ENCODE measurements around the gene TNFAIP8. TPM values are rescaled to one million over a fixed set of nuclear protein-coding genes. Genes with fewer than 3 reads are reported as not detected.
"Not testable (repeated sequence)": the region's sequence is repeated elsewhere in the genome, so short reads cannot be mapped to it uniquely, and the experiment has no call there.

TNFAIP8 gene
- total RNA-seq, 1 donor from 2014 or later = 115 TPM

DNA sequence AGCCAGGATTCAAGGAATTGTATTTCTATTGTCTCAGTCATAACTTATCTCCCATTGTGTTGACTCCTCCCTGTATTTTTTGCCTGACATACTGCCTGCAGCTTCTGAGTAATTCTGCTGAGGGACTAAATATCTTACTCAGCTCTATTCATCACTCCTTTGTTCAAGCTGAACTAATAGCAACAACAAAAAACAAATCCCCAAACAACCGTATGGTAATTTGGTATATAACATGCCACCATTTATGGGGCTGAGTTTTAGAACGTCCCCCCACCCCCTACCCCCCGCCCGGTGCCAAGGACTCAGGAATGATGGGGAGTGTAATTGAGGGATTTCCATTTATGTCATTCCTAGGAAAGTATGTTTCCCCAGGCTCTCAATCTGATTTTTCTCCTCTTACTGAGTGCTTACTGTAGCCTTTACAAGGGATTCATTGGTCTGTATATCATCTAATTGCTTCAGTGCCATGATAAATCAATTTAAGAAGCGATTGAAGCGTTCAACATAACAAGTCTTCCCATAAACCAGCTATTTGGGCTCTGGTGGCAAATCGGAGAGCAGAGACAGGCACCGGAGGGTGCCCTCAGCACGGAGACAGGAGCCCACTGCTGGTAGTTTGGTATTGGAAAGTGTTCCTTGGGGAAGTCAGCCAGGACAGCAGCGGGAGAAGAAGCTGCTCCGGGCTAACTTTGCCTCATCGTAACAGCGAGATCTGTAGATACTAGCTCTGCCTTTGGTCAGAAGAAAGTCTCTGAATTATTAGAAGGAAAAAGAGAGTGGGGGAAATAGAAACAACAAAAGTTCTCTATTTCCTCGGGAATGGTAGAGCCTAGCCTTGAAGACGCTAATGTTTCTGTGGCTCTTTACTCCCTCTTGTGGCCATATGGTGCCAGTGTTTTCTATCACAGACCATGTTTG, 55.8 kb downstream of the TNFAIP8 start:
- intact Hi-C loops (cut with micrococcal nuclease) = loop anchor here (1.0 to 2.0 kb wide), 11 partner anchors 24 to 423 kb away; partner anchors contain the start of genes DTWD2, HSD17B4 and TNFAIP8

DNA sequence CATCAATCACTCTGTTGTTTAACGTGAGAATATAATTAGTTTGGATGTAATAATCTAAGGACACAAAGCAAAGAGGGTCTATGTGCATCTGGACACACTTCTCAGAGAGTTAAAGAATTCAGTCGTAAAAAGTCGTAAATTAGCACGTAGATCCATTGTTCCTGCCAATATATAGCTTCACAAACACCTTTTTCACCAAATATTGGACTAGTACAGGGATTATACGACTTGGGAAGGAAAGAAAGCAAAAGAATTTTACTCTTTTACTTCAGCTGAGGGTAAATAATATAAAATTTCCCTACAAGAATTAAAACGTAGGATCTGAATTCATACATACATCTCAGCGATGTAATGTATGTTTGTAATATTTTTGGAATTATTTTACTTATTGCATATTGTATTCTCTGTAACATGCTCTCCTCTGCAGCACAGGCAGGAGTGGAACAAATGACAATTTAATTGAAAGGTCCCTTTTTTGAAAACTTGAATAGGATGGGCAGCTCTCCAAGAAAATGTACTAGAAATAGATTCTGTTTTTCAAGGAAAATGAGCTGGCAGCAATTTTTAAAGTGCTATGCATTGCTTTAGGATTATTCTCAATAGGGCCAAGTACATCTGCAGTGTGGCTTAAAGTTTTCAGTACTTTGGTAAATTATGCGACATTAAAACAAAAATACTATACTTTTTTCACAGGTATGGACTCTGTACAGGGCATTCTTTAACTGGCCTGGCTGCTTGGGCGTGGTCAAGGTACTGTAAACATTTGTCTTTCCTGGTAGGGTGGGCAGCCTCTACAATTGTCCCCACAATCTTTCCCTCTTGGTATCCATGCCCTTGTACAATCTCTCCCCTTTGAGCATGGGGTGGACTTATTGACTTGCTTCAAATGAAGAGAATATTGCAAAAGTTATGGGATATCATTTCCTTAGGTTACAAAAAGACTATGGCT, 56.7 kb downstream of the TNFAIP8 start:
- intact Hi-C loops (cut with micrococcal nuclease) = loop anchor here (1.0 to 2.0 kb wide), 10 partner anchors 23 to 424 kb away; partner anchors contain the start of genes DTWD2, HSD17B4 and TNFAIP8

DNA sequence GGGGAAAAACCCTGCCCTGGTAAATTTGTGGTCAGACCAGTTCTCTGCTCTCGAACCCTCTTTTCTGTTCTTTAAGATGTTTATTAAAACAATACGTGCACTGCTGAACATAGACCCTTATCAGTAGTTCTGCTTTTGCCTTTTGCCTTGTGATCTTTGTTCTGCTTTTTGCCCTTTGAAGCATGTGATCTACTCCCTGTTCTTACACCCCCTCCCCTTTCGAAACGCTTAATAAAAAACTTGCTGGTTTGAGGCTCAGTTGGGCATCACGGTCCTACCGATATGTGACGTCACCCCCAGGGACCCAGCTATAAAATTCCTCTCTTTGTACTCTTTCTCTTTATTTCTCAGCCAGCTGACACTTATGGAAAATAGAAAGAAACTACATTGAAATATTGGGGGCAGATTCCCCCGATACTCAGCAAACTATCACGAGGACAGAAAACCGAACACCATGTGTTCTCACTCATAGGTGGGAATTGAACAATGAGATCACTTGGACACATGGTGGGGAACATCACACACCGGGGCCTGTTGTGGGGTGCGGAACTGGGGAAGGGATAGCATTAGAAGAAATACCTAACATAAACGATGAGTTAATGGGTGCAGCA, 58.4 kb downstream of the TNFAIP8 start:
- intact Hi-C loops (cut with micrococcal nuclease) = not testable (repeated sequence)

DNA sequence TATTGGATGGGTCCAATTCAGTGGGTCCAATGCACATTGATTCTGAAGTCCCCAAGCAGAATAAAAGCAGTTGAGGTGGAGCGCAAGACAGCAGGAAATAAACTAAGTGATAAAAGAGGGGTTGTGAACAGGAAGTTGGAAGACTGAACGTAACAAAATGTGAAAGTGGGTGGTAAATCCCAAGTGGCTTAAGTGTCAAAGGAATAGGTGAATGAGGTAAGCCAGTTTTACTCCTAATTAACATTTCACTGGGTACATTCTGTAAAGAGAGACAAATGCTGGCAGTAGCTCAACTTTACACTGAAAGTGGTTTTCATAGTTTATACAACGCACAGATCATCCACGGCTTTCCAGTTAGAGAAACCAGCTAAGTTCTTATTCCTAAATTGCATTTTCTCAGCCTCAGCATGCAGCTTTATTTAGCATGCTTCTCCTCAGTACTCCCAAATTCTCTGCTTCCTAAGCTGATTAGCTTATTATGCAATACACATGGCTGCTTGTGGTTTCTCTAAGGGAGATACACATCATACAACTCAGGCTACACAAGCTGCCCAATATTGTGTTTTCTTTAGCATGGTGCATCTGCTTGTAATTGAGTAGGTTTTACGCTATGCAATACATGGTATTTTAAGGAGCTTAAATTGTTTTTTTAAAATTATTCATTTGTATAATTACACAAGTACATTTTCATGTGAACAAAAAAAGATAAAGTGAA, 62.2 kb downstream of the TNFAIP8 start:
- intact Hi-C loops (cut with micrococcal nuclease) = no loop called here

DNA sequence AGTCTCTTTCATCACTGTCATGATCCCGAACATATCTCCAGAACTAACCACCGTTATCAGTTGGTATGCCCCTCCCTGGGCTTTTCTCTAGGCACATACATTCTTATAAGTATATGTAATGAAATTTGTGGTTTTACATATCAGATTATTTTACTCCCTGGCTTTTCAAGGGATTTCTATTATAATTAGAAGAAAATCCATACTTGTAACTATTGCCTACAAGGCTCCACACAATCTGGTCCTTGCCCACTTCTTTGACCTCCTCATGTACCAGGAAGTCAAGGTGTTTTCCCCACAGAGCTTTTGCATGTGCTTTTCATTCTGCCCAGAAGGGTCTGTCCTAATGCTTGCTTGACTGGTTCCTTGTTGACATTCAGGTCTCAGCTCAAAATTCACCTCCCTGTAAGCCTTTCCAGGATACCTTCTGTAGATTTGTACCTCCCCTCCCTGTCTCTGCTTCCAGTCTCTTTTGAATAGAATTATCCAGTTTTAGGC, 62.8 kb downstream of the TNFAIP8 start:
- intact Hi-C loops (cut with micrococcal nuclease) = no loop called here

DNA sequence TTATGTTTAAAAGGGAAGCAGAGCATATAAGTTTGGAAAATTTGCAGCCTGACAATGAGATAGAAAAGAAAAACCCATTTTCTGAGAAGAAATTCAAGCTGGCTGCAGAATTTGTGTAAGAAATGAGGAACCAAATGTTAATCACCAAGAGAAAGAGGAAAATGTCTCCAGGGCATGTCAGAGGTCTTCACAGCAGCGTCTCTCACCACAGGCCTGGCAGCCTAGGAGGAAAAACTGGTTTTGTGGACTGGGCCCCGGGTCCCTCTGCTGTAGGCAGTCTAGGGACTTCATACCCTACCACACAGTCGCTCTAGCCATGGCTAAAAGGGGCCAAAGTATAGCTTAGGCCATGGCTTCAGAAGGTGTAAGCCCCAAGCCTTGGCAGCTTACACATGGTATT, 64.3 kb downstream of the TNFAIP8 start:
- intact Hi-C loops (cut with micrococcal nuclease) = no loop called here

DNA sequence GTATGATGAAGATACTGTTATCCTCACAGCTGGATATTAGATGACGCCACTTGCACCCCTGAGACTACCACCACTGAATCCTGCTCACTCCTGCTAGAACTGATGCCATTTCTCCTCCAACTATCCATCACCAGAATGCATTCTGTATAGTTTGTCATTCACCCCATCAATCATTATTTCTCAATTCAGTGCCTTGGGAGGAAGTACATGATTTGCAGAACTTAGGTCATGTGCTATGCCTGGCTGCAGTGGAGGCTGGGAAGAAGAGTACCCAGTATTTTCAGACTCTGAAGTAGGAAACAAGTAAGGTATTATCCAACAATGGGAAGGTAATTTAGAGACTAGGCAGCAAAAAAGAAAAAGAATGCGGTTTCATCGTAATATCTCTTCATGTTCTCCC, 70.2 kb downstream of the TNFAIP8 start:
- intact Hi-C loops (cut with micrococcal nuclease) = no loop called here

DNA sequence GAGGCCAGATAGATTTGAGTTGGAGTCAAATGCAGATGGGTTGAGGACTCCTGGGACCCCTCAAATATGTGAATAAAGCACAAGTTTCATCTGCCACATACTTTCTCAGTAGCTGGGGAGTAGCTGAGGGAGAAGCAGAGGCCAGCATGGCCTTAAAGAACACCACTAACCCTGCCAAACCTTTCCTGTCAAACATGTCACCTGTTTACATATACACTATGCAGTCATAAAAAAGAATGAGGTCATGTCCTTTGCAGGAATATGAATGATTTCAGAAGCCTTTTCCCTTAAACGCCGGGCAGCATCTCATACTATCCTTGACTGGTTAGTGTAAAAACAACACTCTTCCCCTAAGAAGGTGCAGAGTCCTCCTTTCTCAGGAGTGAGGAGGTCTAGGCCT, 71.2 kb downstream of the TNFAIP8 start:
- intact Hi-C loops (cut with micrococcal nuclease) = no loop called here

DNA sequence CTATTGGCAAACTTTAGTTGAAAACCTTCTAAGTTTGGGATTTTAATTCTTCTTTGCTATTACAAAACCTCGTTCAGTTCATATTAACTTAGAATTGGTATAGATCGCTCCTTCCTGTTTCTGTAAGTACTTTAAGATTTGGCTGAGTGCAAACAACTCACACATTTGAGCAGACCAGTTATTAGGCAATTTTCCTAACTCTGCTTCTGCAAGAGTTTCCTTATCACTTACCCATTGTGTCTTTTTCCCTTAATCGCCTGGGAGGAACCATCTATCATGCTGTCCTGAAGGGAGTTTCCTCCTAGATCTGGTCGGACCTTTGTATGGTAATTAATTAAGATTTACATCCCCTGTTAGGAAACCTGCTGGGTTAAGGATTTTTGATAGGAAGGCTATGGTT, 71.8 kb downstream of the TNFAIP8 start:
- intact Hi-C loops (cut with micrococcal nuclease) = not testable (repeated sequence)

DNA sequence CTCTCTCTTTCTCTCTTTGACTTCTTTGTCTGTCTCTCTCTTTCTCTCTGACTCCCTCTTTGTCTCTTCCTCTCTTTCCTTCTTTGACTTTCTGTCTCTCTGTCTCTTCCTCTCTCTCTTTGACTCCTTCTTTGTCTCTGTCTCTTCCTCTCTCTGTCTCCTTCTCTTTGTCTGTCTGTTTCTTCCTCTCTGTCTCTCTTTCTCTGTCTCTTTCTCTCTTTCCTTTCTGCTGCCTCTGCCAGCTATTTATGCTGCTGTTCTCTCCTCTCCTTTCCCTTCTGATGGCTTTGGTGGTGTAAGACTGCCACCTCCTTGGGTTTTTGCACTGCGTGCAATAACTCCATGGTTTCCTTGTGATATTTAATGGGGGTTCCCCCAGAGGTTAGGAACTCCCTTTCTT, 72.3 kb downstream of the TNFAIP8 start:
- intact Hi-C loops (cut with micrococcal nuclease) = not testable (repeated sequence)

DNA sequence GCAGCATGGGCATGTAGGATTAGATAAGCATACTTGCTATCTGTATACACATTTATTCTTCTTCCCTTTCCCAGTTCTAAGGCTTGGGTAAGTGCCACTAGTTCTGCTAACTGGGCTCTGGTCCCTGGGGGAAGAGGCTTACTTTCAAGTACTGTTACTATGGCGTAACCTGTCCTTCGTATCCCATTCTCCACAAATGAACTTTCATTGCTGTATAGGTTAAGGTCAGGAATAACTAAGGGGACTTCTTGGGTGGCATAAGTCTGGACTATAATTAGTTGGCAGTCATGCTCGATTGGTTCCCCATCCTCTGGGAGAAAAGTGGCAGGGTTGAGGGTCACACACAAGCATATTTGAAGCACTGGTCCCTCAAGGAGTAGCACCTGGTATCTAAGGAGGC, 72.8 kb downstream of the TNFAIP8 start:
- intact Hi-C loops (cut with micrococcal nuclease) = not testable (repeated sequence)

DNA sequence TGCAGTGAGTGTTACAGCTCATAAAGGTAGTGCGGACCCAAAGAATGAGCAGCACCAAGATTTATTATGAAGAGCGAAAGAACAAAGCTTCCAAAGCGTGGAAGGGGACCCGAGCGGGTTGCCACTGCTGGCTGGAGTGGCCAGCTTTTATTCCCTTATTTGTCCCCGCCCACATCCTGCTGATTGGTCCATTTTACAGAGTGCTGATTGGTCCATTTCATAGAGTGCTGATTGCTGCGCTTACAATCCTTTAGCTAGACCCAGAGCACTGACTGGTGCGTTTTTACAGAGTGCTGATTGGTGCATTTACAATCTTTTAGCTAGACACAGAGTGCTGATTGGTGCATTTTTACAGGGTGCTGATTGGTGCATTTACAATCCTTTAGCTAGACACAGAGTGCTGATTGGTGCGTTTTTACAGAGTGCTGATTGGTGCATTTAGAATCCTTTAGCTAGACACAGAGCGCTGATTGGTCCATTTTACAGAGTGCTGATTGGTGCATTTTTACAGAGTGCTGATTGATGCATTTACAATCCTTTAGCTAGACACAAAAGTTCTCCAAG, 76.9 kb downstream of the TNFAIP8 start:
- intact Hi-C loops (cut with micrococcal nuclease) = not testable (repeated sequence)

DNA sequence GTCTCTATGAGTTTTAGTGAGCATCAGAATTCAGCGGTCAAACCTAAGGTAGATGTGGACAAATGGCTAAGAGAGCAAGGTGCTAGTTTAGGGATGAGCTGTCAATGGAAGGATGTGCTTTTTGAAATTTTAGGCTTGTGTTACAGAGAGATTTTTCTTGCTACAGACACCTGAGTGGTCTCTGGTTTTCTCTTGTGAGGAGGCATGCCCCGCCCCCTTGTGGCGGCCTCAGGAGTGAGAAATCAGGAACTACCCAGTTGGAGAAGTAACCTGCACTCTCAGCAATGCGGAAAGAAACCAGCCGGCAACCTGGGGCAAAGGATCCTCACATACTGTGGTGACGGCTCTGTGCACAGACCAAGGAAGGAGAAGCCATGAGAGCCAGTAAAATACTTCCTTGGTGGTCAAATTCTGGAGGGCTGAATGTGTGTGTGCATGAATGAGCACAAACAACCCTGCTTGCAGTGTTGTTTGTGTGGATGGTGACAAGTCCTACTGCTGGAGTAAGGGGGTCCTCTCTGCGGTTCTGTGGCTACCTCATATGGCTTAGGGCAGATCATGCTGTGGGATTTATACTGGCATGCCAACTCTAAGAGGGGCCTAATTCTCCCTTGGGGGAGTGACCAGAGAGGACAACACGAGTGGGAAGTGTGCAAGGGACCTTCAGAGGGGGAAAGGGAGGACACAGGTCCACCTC, 79.8 kb downstream of the TNFAIP8 start:
- intact Hi-C loops (cut with micrococcal nuclease) = loop anchor here (1.0 kb wide), 4 partner anchors 23 to 447 kb away; partner anchors contain the start of genes DMXL1 and DTWD2

DNA sequence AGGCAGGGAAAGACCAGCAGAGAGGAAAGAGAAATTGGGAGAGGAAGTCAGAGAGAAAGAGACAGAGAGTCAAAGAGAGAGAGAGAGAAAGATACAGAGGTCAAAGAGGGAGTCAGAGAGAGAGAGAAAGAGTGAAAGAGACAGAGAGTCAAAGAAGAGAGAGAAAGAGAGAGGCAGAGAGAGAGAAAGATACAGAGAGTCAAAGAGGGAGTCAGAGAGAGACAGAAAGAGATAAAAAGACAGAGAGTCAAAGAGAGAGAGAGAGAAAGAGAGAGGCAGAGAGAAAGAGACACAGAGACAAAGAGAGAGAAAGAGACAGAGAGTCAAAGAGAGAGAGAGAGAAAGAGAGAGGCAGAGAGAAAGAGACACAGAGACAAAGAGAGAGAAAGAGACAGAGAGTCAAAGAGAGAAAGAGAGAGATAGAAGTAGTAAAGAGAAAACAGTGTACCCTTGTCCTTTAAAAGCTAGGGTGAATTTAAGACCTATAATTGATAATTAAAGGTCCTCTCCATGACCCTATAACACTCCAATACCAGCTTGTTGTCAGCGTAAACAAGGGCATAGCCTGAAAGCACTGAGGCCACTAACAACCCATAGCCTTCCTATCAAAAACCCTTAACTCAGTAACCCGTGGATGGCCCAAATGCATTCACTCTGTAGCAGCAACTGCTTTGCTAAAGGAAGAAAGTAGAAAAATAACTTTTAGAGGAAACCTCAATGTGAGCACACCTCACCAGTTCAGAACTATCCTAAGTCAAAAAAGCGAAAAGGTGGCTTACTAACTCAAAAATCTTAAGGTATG, 82.2 kb downstream of the TNFAIP8 start:
- intact Hi-C loops (cut with micrococcal nuclease) = not testable (repeated sequence)

DNA sequence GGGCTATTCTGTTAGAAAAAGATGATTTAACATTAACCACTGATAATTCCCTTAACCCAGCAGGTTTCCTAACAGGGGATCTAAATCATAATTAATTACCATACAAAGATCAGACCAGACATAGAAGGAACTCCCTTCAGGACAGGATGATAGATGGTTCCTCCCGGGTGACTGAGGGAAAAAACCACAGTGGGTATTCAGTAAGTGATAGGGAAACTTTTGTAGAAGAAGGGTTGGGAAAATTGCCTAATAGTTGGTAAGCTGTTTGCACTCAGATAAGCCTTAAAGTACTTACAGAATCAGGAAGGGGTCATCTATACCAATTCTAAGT, 82.7 kb downstream of the TNFAIP8 start:
- intact Hi-C loops (cut with micrococcal nuclease) = not testable (repeated sequence)

DNA sequence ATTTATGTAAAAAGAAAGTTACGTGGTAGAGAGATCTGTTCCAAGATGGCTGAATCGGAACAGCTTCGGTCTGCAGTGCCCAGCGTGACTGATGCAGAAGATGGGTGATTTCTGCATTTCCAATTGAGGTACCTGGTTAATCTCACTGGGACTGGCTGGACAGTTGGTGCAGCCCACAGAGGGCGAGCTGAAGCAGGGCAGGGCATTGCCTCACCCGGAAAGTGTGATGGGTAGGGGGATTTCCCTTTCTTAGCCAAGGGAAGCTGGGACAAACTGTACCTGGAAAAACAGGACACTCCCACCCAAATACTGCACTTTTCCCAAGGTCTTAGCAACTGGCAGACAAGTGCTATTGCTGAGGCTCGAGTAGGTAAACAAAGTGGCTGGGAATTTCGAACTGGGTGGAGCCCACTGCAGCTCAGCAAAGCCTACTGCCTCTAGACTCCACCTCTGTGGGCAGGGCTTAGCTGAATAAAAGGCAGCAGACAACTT, 83.4 kb downstream of the TNFAIP8 start:
- intact Hi-C loops (cut with micrococcal nuclease) = no loop called here

DNA sequence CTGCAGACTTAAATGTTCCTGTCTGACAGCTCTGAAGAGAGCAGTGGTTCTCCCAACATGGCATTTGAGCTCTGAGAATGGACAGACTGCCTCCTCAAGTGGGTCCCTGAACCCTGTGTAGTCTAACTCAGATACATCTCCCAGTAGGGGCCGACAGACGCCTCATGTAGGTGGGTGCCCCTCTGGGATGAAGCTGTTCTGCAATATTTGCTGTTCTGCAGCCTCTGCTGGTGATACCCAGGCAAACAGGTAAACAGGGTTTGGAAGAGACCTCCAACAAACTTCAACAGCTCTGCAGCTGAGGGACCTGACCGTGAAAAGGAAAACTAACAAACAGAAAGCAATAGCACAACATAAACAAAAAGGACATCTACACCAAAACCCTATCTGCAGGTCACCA, 83.8 kb downstream of the TNFAIP8 start:
- intact Hi-C loops (cut with micrococcal nuclease) = not testable (repeated sequence)

DNA sequence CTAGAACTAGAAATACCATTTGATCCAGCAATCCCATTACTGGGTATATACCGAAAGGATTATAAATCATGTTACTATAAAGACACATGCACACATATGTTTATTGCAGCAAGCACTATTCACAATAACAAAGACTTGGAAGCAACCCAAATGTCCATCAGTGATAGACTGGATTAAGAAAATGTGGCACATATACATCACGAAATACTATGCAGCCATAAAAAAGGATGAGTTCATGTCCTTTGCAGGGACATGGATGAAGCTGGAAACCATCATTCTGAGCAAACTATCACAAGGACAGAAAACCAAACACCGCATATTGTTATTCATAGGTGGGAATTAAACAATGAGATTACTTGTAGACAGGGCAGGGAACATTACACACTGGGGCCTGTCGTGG, 88.8 kb downstream of the TNFAIP8 start:
- intact Hi-C loops (cut with micrococcal nuclease) = not testable (repeated sequence)

DNA sequence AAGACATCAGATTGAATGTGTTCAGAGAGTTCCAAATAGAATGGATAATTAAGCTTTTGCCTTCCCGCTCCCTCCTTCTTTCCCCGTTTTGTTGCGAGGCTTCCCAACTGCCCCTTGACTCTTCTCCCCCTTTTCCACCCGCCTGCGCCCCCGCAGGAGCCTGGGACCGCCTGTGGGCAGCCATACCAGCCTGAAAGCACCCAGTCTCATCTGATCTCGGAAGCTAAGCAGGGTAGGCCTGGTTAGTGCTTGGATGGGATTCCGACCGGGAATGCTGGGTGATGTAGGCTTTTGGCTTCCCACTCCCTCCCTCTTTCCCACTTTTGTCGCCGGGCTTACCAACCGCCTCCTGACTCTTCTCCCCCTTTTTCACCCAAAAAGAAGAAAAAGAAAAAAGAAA, 89.7 kb downstream of the TNFAIP8 start:
- intact Hi-C loops (cut with micrococcal nuclease) = no loop called here
